ENCODE data around the gene BUB1B. TPM values are rescaled to one million over a fixed set of nuclear protein-coding genes. Genes with fewer than 3 reads are reported as not detected.

Gene BUB1B
- total RNA-seq, 1 experiment from 2014 or later, result 92.9 TPM

GRCh38 chr15:40112789-40113188, 48.1 kb upstream of the BUB1B start:
- no peak for ATAC-seq
- H3K4me1 ChIP-seq (ENCODE audit: control insufficient read depth in 1 of 2, insufficient read depth in 2 of 2, low read length in 2 of 2), result peaks cover 10 to 16% of the 10 kb centered on the region in 2 experiments
- POLR2A ChIA-PET, result interaction anchor here (1.0 kb wide), 1 partner anchor 19 kb away, joined by 3 read pairs; no protein-coding TSS in a partner anchor

More at GRCh38 chr15:40112789-40113188, 48.1 kb upstream of the BUB1B start:
- Histone ChIP-seq H3K27me3 (ENCODE audit: insufficient read depth, low read length) (no peaks in the 10 kb centered on the region), H3K9ac (ENCODE audit: low read length) (no peak overlapping the region), H3K4me3 (replicated peaks in 1 of 2; ENCODE audit: low read depth in 1 of 2, low read length in 2 of 2) (no peak overlapping the region), H4K20me1 (ENCODE audit: insufficient read depth) (no peaks in the 10 kb centered on the region), H3K27ac (ENCODE audit: low read depth, low read length) (no peak overlapping the region), H3K9me3 (ENCODE audit: control insufficient read depth in 1 of 2, insufficient read depth in 1 of 2, low read depth in 1 of 2, low read length in 2 of 2) (no peaks in the 10 kb centered on the region), H2AFZ (ENCODE audit: low read depth, low read length, poor library complexity, severe bottlenecking) (no peak overlapping the region), H3K79me2 (ENCODE audit: insufficient read depth, low read length) (no peaks in the 10 kb centered on the region), H3K9me2 (ENCODE audit: insufficient read depth) (no peaks in the 10 kb centered on the region), H3K36me3 (ENCODE audit: control insufficient read depth in 1 of 2, insufficient read depth in 2 of 2, low read length in 2 of 2) (no peaks in the 10 kb centered on the region), H3K4me2 (ENCODE audit: low read length) (no peak overlapping the region)
- no peak for DNase-seq (ENCODE audit: low read depth, low spot score)
- CTCF ChIA-PET, result interaction anchor here (3.9 kb wide), 1 partner anchor 7 kb away, joined by 34 read pairs; no protein-coding TSS in a partner anchor
- TF ChIP-seq ATF3 (IDR thresholded peaks at IDR 0.05) (no peak), EZH2 (IDR thresholded peaks at IDR 0.05) (no peak), YY1 (IDR thresholded peaks at IDR 0.05; ENCODE audit: extremely low read depth, insufficient replicate concordance, low read depth, low read length) (no peak), POLR2AphosphoS5 (IDR thresholded peaks at IDR 0.05; ENCODE audit: low read depth, low read length) (no peak), POLR2A (IDR thresholded peaks at IDR 0.05; ENCODE audit: borderline replicate concordance, extremely low read depth, insufficient read depth, insufficient read length) (no peak), ZNF274 (IDR thresholded peaks at IDR 0.05; ENCODE audit: low read depth, low read length) (no peak), CTCF (IDR thresholded peaks at IDR 0.05 in 2 of 3, conservative IDR thresholded peaks at IDR 0.05 in 1 of 3; ENCODE audit: borderline replicate concordance in 1 of 3, insufficient read depth in 1 of 3, low read depth in 2 of 3, low read length in 2 of 3) (no peak), ELF1 (IDR thresholded peaks at IDR 0.05; ENCODE audit: borderline replicate concordance, low read depth) (no peak), RAD21 (IDR thresholded peaks at IDR 0.05; ENCODE audit: low read depth) (no peak), ZFX (IDR thresholded peaks at IDR 0.05) (no peak), ZBTB33 (IDR thresholded peaks at IDR 0.05; ENCODE audit: extremely low read depth, insufficient replicate concordance, low read length) (no peak), TCF7L2 (IDR thresholded peaks at IDR 0.05; ENCODE audit: borderline replicate concordance, extremely low read depth, insufficient read depth, insufficient read length) (no peak), SIN3A (IDR thresholded peaks at IDR 0.05; ENCODE audit: low read depth) (no peak), EGR1 (IDR thresholded peaks at IDR 0.05; ENCODE audit: low read depth) (no peak), EZH2phosphoT487 (IDR thresholded peaks at IDR 0.05; ENCODE audit: borderline replicate concordance) (no peak)
- no TSS peak for BruUV-seq (replicated peaks)
- RAD21 ChIA-PET (ENCODE audit: low non-redundant PET in 1 of 2, low total read pairs in 2 of 2, uncharacterized antibody in 2 of 2, unreplicated experiment in 2 of 2), result no interaction called here
- intact Hi-C loops (cut with micrococcal nuclease), result no loop called here

Measured in HCT116 (cell line).